ENCODE data around the gene ZNF474. TPM values are rescaled to one million over a fixed set of nuclear protein-coding genes. Genes with fewer than 3 reads are reported as not detected.

Gene ZNF474
- total and polyA plus RNA-seq, 2 of the 8 experiments (the other 6 are each of a cell fraction or from before 2014, with no cell fraction given), result not detected

GRCh38 chr5:122102825-122103224 lies 26.5 kb upstream of the ZNF474 start:
- WGBS, 2 experiments (ENCODE audit: extremely low coverage in 1 of 2, insufficient coverage in 1 of 2, insufficient read length in 1 of 2, insufficient replicate concordance in 2 of 2, low coverage in 1 of 2, low lambda C conversion rate in 2 of 2, missing lambda C conversion rate in 1 of 2), result 92% methylated on average over 1 of the region's 1 CpG; no CpG with 5 or more reads in 1 of the 2 experiments
- no peak overlapping the region for H4K5ac ChIP-seq (ENCODE audit: insufficient read length, low read depth, low read length)
- FAIRE-seq, result no peak
- H3K56ac ChIP-seq (replicated peaks; ENCODE audit: insufficient read length, low read depth, low read length), result no peak overlapping the region
- ChIA-PET CTCF (ENCODE audit: partially characterized antibody) (interaction anchor here (0.9 to 3.0 kb wide), 21 partner anchors 9 to 140 kb away, joined by 3 to 37 read pairs (median 6); partner anchors contain the start of gene ZNF474), POLR2A (ENCODE audit: partially characterized antibody) (interaction anchor here (1.6 kb wide), 1 partner anchor 24 kb away, joined by 4 read pairs; no protein-coding TSS in a partner anchor)
- H2BK12ac ChIP-seq (ENCODE audit: low read depth, low read length), result no peak overlapping the region
- no peak overlapping the region for H2AK5ac ChIP-seq (ENCODE audit: low read depth, low read length)
- no peak overlapping the region for H2BK120ac ChIP-seq (replicated peaks; ENCODE audit: low read depth, low read length)
- H2BK20ac ChIP-seq (ENCODE audit: low read length), result no peak overlapping the region
- no peaks in the 10 kb centered on the region for H4K20me1 ChIP-seq (replicated peaks in 1 of 2; ENCODE audit: control insufficient read depth in 1 of 2, insufficient read depth in 2 of 2, low read length in 2 of 2)
- no peak overlapping the region for H3K4ac ChIP-seq (replicated peaks; ENCODE audit: insufficient read length, low read depth, low read length)
- no peak overlapping the region for H2AFZ ChIP-seq (ENCODE audit: low read length)
- H3K27me3 ChIP-seq (replicated peaks in 1 of 4; ENCODE audit: control insufficient read depth in 3 of 4, extremely low read depth in 1 of 4, insufficient read depth in 3 of 4, low read length in 3 of 4), result peaks cover 0 to 1% (median 0%) of the 10 kb centered on the region in 4 experiments; a peak in 1 of 7 replicates
- no peak overlapping the region for H3K27ac ChIP-seq (ENCODE audit: low read depth, low read length)
- no peak overlapping the region for H3K4me3 ChIP-seq (ENCODE audit: extremely low read depth in 1 of 4, insufficient read depth in 2 of 4, low read depth in 3 of 4, low read length in 4 of 4)
- DNase-seq (ENCODE audit: low read depth in 1 of 2, low spot score in 2 of 2), result no peak
- H2BK15ac ChIP-seq (ENCODE audit: low read length), result no peak overlapping the region
- H4K91ac ChIP-seq (replicated peaks; ENCODE audit: insufficient read length, low read length), result no peak overlapping the region
- H3K79me2 ChIP-seq (ENCODE audit: control insufficient read depth in 1 of 2, insufficient read depth in 2 of 2, low read length in 2 of 2), result no peaks in the 10 kb centered on the region
- H3K36me3 ChIP-seq (ENCODE audit: control insufficient read depth in 2 of 4, insufficient read depth in 4 of 4, low read length in 3 of 4), result no peaks in the 10 kb centered on the region
- H3K23me2 ChIP-seq (ENCODE audit: low read depth, low read length), result no peaks in the 10 kb centered on the region
- TF ChIP-seq KDM4A (IDR thresholded peaks at IDR 0.05; ENCODE audit: low read depth, low read length, severe bottlenecking), result no peak
- no peak overlapping the region for H3K14ac ChIP-seq (ENCODE audit: insufficient read length)
- no peak overlapping the region for H3K4me2 ChIP-seq (ENCODE audit: insufficient read depth in 1 of 2, low read depth in 2 of 2, low read length in 2 of 2)
- H3K18ac ChIP-seq (ENCODE audit: extremely low read depth, low read length), result no peak overlapping the region
- no peaks in the 10 kb centered on the region for H3K9me3 ChIP-seq (ENCODE audit: insufficient read depth in 2 of 2, low read depth in 1 of 2, low read length in 1 of 2)
- no peak overlapping the region for H3K9ac ChIP-seq (replicated peaks in 1 of 4; ENCODE audit: extremely low read depth in 1 of 4, low read depth in 3 of 4, low read length in 3 of 4)
- H3K23ac ChIP-seq (ENCODE audit: insufficient read length), result no peak overlapping the region
- no peak overlapping the region for H2BK5ac ChIP-seq (ENCODE audit: low read depth, low read length)
- peaks cover 2 to 8% (median 5%) of the 10 kb centered on the region in 4 experiments; a peak in 2 of 7 replicates for H3K4me1 ChIP-seq (replicated peaks in 1 of 4; ENCODE audit: control insufficient read depth in 3 of 4, insufficient read depth in 4 of 4, low read length in 3 of 4)
- H4K8ac ChIP-seq (ENCODE audit: extremely low read depth, insufficient read depth, low read length), result no peak overlapping the region
- H3K79me1 ChIP-seq (ENCODE audit: low read depth, low read length), result no peaks in the 10 kb centered on the region

Measured in H1 (cell line).